GM12891 (cell line): Measurements from ENCODE around the gene FSTL4.

Experiments
- PAX5 ChIP-seq: IDR thresholded peaks from 2 replicates; pipeline ENCODE4 v1.6.1; 2011; ENCODE audit warnings: low read length, moderate library complexity, mild to moderate bottlenecking; ENCODE audit not compliant: insufficient read depth, severe bottlenecking
- POLR2A ChIP-seq: IDR thresholded peaks from 2 replicates; pipeline ENCODE4 v1.6.1; 2011; ENCODE audit warnings: low read depth, low read length, control low read depth
- POLR2AphosphoS5 ChIP-seq: IDR thresholded peaks from 2 replicates; pipeline ENCODE4 v1.6.1; 2011; ENCODE audit warnings: low read depth, low read length, control low read depth
- SPI1 ChIP-seq: IDR thresholded peaks from 2 replicates; pipeline ENCODE4 v1.6.1; 2011; ENCODE audit warnings: low read depth, low read length, control low read depth
- TAF1 ChIP-seq: IDR thresholded peaks from 2 replicates; pipeline ENCODE4 v1.6.1; 2011; ENCODE audit warnings: low read depth, low read length, control low read depth

DNA sequence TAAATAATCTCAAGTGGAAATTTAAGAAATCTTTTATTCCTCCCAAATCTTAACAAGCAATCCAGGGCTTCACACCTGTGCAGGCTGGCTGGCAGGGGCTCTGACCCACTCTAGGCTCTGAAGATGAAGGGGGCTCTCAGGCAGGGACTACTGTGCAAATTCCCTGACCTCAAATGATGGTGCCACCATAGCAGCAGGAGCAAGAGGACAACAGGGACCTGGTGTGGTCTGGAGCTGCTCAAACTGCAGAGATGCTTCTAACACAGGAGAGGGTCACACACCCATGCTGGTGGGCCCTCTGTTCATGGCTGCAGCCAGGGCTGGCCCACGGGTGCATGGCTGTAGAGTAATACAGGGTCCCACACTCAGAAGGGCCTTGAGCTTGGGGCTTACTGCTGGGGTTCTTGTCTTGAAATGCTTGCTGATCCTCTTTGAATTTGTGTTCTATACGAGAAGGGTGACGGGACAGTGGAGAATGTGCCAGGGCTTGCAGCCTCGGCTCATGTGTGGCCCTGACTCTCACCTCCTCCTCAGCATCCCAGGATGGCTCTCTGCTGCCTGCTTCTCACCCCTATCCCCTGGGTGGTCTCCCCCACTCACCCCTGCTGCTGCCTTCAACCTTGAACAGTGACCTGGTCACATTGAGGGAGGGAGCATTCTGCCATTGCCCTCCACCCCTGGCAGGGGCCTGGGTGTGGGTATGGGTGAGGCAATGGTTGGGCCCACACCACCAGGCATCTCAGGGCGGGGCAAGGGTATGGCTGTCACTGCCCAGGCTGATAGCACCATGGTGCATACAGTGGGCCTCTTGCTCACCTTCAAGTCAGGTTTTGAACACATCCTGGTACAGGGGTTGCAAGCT is 191.7 kb downstream of the FSTL4 start:
- no peak for TF ChIP-seq POLR2A
- no peak for TF ChIP-seq POLR2AphosphoS5
- no peak for TF ChIP-seq TAF1
- TF ChIP-seq PAX5 = no peak
- no peak for TF ChIP-seq SPI1
